Measurements from ENCODE around the gene TNNT2. TPM values are rescaled to one million over a fixed set of nuclear protein-coding genes. Genes with fewer than 3 reads are reported as not detected.

TNNT2 gene
- total and polyA plus RNA-seq, 2 of the 13 experiments (the other 11 are each of a cell fraction or from before 2014, with no cell fraction given), result 0.20 to 0.63 TPM

- TF ChIP-seq ZNF629 (CRISPR knock-in tag; conservative IDR thresholded peaks at IDR 0.05) (peak; percentile 38; the same call in 1 of the 2 replicates), ZNF460 (CRISPR knock-in tag; IDR thresholded peaks at IDR 0.05; ENCODE audit: borderline replicate concordance) (no peak)
- no TSS peak for BruUV-seq (replicated peaks)
- intact Hi-C loops (cut with micrococcal nuclease; ENCODE audit: unreplicated experiment), result no loop called here
- Histone ChIP-seq H3K4me1 (ENCODE audit: insufficient read depth, low read length) (no peaks in the 10 kb centered on the region), H3K9me3 (ENCODE audit: low read length) (no peaks in the 10 kb centered on the region), H3K4me2 (ENCODE audit: low read depth, low read length) (no peak overlapping the region), H3K27ac (ENCODE audit: extremely low read length, insufficient read depth, low read length) (no peak overlapping the region), H3K9ac (ENCODE audit: insufficient read depth, low read depth, low read length) (no peak overlapping the region), H4K20me1 (ENCODE audit: insufficient read depth, low read length) (no peaks in the 10 kb centered on the region), H2AFZ (ENCODE audit: low read length) (no peak overlapping the region), H3K36me3 (replicated peaks in 1 of 2; ENCODE audit: control insufficient read depth in 1 of 2, insufficient read depth in 2 of 2, low read length in 2 of 2) (no peaks in the 10 kb centered on the region), H3K27me3 (ENCODE audit: control insufficient read depth in 1 of 2, insufficient read depth in 2 of 2, low read length in 2 of 2) (peaks cover 10 to 62% of the 10 kb centered on the region in 2 experiments), H3K79me2 (ENCODE audit: insufficient read depth, low read length) (no peaks in the 10 kb centered on the region), H3K4me3 (replicated peaks in 1 of 3; ENCODE audit: insufficient read depth in 1 of 3, low read depth in 2 of 3, low read length in 3 of 3) (no peak overlapping the region)
- in situ Hi-C loops (cut with HindIII; ENCODE audit: extremely low pct_ligation_motif_present, low pct_unique_long_range_greater_than_20kb), result no loop called here
- 31% methylated on average over 13 of the region's 15 CpGs for WGBS (ENCODE audit: low lambda C conversion rate)
- no peak for FAIRE-seq
- POLR2A ChIA-PET, result no interaction called here
- DNase-seq (ENCODE audit: low spot score), result no peak
- CTCF ChIA-PET (ENCODE audit: low intra/inter-chr PET ratio, low total read pairs), result no interaction called here
- no peak for ATAC-seq
Observed at GRCh38 chr1:201426479-201427310, 49.2 kb upstream of the TNNT2 start.

DNA sequence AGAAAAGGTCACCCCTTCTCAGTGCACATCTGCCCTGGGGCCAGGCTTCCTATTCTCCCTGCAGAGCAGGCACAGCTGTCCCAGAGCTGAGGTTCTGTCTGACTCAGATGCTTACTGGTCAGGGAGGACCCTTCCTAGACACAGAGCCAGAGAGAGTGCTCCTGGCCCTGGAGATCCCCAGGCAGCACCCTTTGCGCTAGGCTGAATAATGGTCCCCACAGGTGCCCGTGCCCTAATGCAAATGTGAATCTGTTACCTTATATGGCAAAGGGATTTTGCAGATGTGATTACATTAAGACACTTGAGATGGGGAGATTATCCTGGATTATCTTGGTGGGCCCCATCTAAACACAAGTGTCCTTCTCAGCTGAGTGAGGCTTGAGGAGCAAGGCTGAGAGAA is 46.7 kb upstream of the TNNT2 start:
- POLR2A ChIA-PET, result no interaction called here
- in situ Hi-C loops (cut with HindIII; ENCODE audit: extremely low pct_ligation_motif_present, low pct_unique_long_range_greater_than_20kb) (no loop called here), intact Hi-C loops (cut with micrococcal nuclease; ENCODE audit: unreplicated experiment) (no loop called here)
- WGBS (ENCODE audit: low lambda C conversion rate), result 81% methylated on average over 2 of the region's 2 CpGs
- Histone ChIP-seq H2AFZ (ENCODE audit: low read length) (no peak overlapping the region), H3K9me3 (ENCODE audit: low read length) (no peaks in the 10 kb centered on the region), H3K27ac (ENCODE audit: extremely low read length, insufficient read depth, low read length) (no peak overlapping the region), H3K4me3 (replicated peaks in 1 of 3; ENCODE audit: insufficient read depth in 1 of 3, low read depth in 2 of 3, low read length in 3 of 3) (no peak overlapping the region), H3K9ac (ENCODE audit: insufficient read depth, low read depth, low read length) (no peak overlapping the region), H3K36me3 (replicated peaks in 1 of 2; ENCODE audit: control insufficient read depth in 1 of 2, insufficient read depth in 2 of 2, low read length in 2 of 2) (no peaks in the 10 kb centered on the region), H3K27me3 (ENCODE audit: control insufficient read depth in 1 of 2, insufficient read depth in 2 of 2, low read length in 2 of 2) (peaks cover 9 to 44% of the 10 kb centered on the region in 2 experiments), H3K4me1 (ENCODE audit: insufficient read depth, low read length) (0 out of 2 replicates have a peak, but pooled peaks cover 4% of the 10 kb centered on the region), H4K20me1 (ENCODE audit: insufficient read depth, low read length) (no peaks in the 10 kb centered on the region), H3K79me2 (ENCODE audit: insufficient read depth, low read length) (no peaks in the 10 kb centered on the region), H3K4me2 (ENCODE audit: low read depth, low read length) (no peak overlapping the region)
- CTCF ChIA-PET (ENCODE audit: low intra/inter-chr PET ratio, low total read pairs), result no interaction called here
- ATAC-seq (no peak), FAIRE-seq (no peak), DNase-seq (ENCODE audit: low spot score) (no peak)
- no TSS peak for BruUV-seq (replicated peaks)
- TF ChIP-seq, protein P1, sequence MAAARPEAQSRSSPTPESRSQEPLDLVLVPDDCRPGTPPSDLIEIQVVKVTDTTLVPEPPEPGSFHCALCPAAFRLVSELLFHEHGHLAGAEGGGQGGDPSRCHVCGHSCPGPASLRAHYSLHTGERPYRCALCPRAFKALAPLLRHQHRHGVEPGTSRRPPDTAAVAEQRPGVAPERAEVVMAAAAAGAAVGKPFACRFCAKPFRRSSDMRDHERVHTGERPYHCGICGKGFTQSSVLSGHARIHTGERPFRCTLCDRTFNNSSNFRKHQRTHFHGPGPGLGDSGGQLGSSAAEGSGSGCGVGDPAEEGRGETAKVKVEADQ (CRISPR knock-in tag; IDR thresholded peaks at IDR 0.05; ENCODE audit: borderline replicate concordance), result no peak
- TF ChIP-seq GATA4 (IDR thresholded peaks at IDR 0.05; ENCODE audit: borderline replicate concordance, low read depth) (no peak), GZF1 (CRISPR knock-in tag; IDR thresholded peaks at IDR 0.05) (no peak), ARNT (IDR thresholded peaks at IDR 0.05) (no peak), ZNF850 (CRISPR knock-in tag; conservative IDR thresholded peaks at IDR 0.05) (no peak), HMG20A (CRISPR knock-in tag; IDR thresholded peaks at IDR 0.05; ENCODE audit: borderline replicate concordance) (no peak), ZNF709 (CRISPR knock-in tag; IDR thresholded peaks at IDR 0.05) (no peak), THAP11 (CRISPR knock-in tag; IDR thresholded peaks at IDR 0.05) (no peak), FOXO1 (CRISPR knock-in tag; IDR thresholded peaks at IDR 0.05) (no peak)
- TF ChIP-seq, protein P2, sequence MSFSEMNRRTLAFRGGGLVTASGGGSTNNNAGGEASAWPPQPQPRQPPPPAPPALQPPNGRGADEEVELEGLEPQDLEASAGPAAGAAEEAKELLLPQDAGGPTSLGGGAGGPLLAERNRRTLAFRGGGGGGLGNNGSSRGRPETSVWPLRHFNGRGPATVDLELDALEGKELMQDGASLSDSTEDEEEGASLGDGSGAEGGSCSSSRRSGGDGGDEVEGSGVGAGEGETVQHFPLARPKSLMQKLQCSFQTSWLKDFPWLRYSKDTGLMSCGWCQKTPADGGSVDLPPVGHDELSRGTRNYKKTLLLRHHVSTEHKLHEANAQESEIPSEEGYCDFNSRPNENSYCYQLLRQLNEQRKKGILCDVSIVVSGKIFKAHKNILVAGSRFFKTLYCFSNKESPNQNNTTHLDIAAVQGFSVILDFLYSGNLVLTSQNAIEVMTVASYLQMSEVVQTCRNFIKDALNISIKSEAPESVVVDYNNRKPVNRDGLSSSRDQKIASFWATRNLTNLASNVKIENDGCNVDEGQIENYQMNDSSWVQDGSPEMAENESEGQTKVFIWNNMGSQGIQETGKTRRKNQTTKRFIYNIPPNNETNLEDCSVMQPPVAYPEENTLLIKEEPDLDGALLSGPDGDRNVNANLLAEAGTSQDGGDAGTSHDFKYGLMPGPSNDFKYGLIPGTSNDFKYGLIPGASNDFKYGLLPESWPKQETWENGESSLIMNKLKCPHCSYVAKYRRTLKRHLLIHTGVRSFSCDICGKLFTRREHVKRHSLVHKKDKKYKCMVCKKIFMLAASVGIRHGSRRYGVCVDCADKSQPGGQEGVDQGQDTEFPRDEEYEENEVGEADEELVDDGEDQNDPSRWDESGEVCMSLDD (CRISPR knock-in tag; IDR thresholded peaks at IDR 0.05; ENCODE audit: borderline replicate concordance), result no peak
